IMR-90 (cell line): Measurements from ENCODE around the gene RB1. TPM values are rescaled to one million over a fixed set of nuclear protein-coding genes. Genes with fewer than 3 reads are reported as not detected.

Experiments
- ATAC-seq: fragments of 200-7000 bp; cut with Tn5 transposase; 2 replicates; pipeline ENCODE4 v1.9.1; 2020; ENCODE audit warnings: low read depth, mild to moderate bottlenecking, moderate library complexity
- BruUV-seq: library from RNA; stranded (reverse); fragments of 400-500 nt; replicated peaks from 2 replicates; lab custom pipeline; 2021; lab: Mats Ljungman, UMichigan
- CTCF ChIA-PET: fragments of 300-600 bp; formaldehyde crosslinking; extraction: SDS; loops from one replicate; lab custom pipeline; 2021; ENCODE audit warnings: antibody characterized with exemption; lab: Yijun Ruan, JAX
- POLR2A ChIA-PET: fragments of 300-600 bp; sonication (Branson Sonifier 250); formaldehyde crosslinking; loops from one replicate; lab custom pipeline; 2022; ENCODE audit warnings: antibody characterized with exemption; ENCODE audit not compliant: unreplicated experiment; lab: Charles Lee
- DNase-seq: peaks from one replicate; pipeline ENCODE4 v3.0.0; 2013
- H2AFZ ChIP-seq: replicated peaks from 2 replicates; pipeline ENCODE3; 2013; ENCODE audit warnings: low read length, mild to moderate bottlenecking; ENCODE audit not compliant: poor library complexity
- H2AK5ac ChIP-seq: 2 replicates; pipeline ENCODE4 v1.6.1; 2013; ENCODE audit warnings: low read depth, low read length, inconsistent platforms
- H2AK9ac ChIP-seq: replicated peaks from 2 replicates; pipeline ENCODE3; 2013; ENCODE audit warnings: mild to moderate bottlenecking, low read depth, low read length, moderate library complexity; ENCODE audit not compliant: poor library complexity
- H2BK120ac ChIP-seq: 2 replicates; pipeline ENCODE4 v1.6.1; 2013; ENCODE audit warnings: low read depth, low read length, inconsistent platforms
- H2BK15ac ChIP-seq: 3 replicates; pipeline ENCODE4 v1.6.1; 2013; ENCODE audit warnings: low read depth, low read length, inconsistent platforms
- H2BK20ac ChIP-seq: 2 replicates; pipeline ENCODE4 v1.6.1; 2013; ENCODE audit warnings: low read depth, mild to moderate bottlenecking, inconsistent platforms, low read length, moderate library complexity
- H2BK5ac ChIP-seq: 2 replicates; pipeline ENCODE4 v1.6.1; 2013; ENCODE audit warnings: mild to moderate bottlenecking, low read depth, low read length, inconsistent platforms; ENCODE audit not compliant: poor library complexity, severe bottlenecking
- H3K14ac ChIP-seq: replicated peaks from 2 replicates; pipeline ENCODE4 v1.6.1; 2013; ENCODE audit warnings: low read depth, low read length, inconsistent platforms
- H3K18ac ChIP-seq: 2 replicates; pipeline ENCODE4 v1.6.1; 2013; ENCODE audit warnings: low read depth, low read length, control low read depth
- H3K23ac ChIP-seq: 2 replicates; pipeline ENCODE4 v1.6.1; 2013; ENCODE audit warnings: low read depth, low read length, inconsistent platforms
- H3K27ac ChIP-seq: 2 replicates; pipeline ENCODE4 v1.5.1; 2013; ENCODE audit warnings: mild to moderate bottlenecking, control low read depth, low read length; ENCODE audit not compliant: insufficient read depth
- H3K27me3 ChIP-seq: 2 replicates; pipeline ENCODE4 v1.6.1; 2013; ENCODE audit warnings: low read length; ENCODE audit not compliant: control insufficient read depth, insufficient read depth
- H3K36me3 ChIP-seq: 2 replicates; pipeline ENCODE4 v1.6.1; 2013; ENCODE audit warnings: low read length, mixed read lengths; ENCODE audit not compliant: control insufficient read depth, insufficient read depth
- H3K4ac ChIP-seq: 2 replicates; pipeline ENCODE4 v1.6.1; 2013; ENCODE audit warnings: low read depth, low read length, inconsistent platforms
- H3K4me1 ChIP-seq: 2 replicates; pipeline ENCODE4 v1.6.1; 2013; ENCODE audit warnings: low read length, mixed read lengths; ENCODE audit not compliant: control insufficient read depth, insufficient read depth
- H3K4me2 ChIP-seq: 2 replicates; pipeline ENCODE4 v1.6.1; 2013; ENCODE audit warnings: low read depth, mild to moderate bottlenecking, control low read depth, low read length, moderate library complexity
- H3K4me3 ChIP-seq: 2 replicates; pipeline ENCODE4 v1.5.1; 2013; ENCODE audit warnings: low read depth, mild to moderate bottlenecking, control low read depth, low read length, moderate library complexity; ENCODE audit not compliant: insufficient read depth
- H3K56ac ChIP-seq: 2 replicates; pipeline ENCODE4 v1.6.1; 2013; ENCODE audit warnings: low read length, inconsistent platforms; ENCODE audit not compliant: insufficient read depth; ENCODE audit errors: extremely low read depth
- H3K79me1 ChIP-seq, 2 experiments: 2 replicates each; pipeline ENCODE4 v1.6.1; 2013; ENCODE audit warnings: low read length in 2 of 2, inconsistent platforms in 1 of 2, low read depth in 1 of 2
- H3K9ac ChIP-seq: 2 replicates; pipeline ENCODE4 v1.6.1; 2013; ENCODE audit warnings: low read depth, low read length, control low read depth
- H3K9me1 ChIP-seq: 2 replicates; pipeline ENCODE4 v1.6.1; 2013; ENCODE audit warnings: low read length, inconsistent platforms; ENCODE audit not compliant: insufficient read depth
- H3K9me3 ChIP-seq: 2 replicates; pipeline ENCODE4 v1.6.1; 2013; ENCODE audit warnings: low read length; ENCODE audit not compliant: control insufficient read depth, insufficient read depth
- H4K20me1 ChIP-seq: 2 replicates; pipeline ENCODE4 v1.6.1; 2013; ENCODE audit warnings: low read length, inconsistent platforms; ENCODE audit not compliant: insufficient read depth
- H4K5ac ChIP-seq: 2 replicates; pipeline ENCODE4 v1.6.1; 2013; ENCODE audit warnings: mild to moderate bottlenecking, low read depth, low read length, control low read depth
- H4K8ac ChIP-seq, 2 experiments: 2 replicates each; pipeline ENCODE4 v1.6.1; 2013; ENCODE audit warnings: low read depth in 2 of 2, low read length in 2 of 2, control low read depth in 1 of 2, inconsistent platforms in 1 of 2
- H4K91ac ChIP-seq: 2 replicates; pipeline ENCODE4 v1.6.1; 2013; ENCODE audit warnings: low read depth, low read length, inconsistent platforms; ENCODE audit not compliant: insufficient read depth
- BHLHE40 ChIP-seq: fragments of 150-350 bp; IDR thresholded peaks from 2 replicates; pipeline ENCODE4 v1.6.1; 2016; ENCODE audit warnings: mild to moderate bottlenecking, low read depth, low read length
- CEBPB ChIP-seq: IDR thresholded peaks from 2 replicates; pipeline ENCODE4 v1.6.1; 2012; ENCODE audit warnings: low read depth, low read length, improper control_type of control experiment
- CHD1 ChIP-seq: IDR thresholded peaks from 2 replicates; pipeline ENCODE4 v1.6.1; 2012; ENCODE audit warnings: low read depth, low read length, improper control_type of control experiment
- CTCF ChIP-seq: conservative IDR thresholded peaks from 2 replicates; pipeline ENCODE4 v1.5.1; 2012; ENCODE audit warnings: mild to moderate bottlenecking, low read depth, low read length, improper control_type of control experiment
- ELK1 ChIP-seq: fragments of 150-350 bp; IDR thresholded peaks from 2 replicates; pipeline ENCODE4 v1.6.1; 2016; ENCODE audit warnings: low read depth, mild to moderate bottlenecking, low read length, moderate library complexity, borderline replicate concordance
- FOS ChIP-seq: fragments of 150-350 bp; IDR thresholded peaks from 2 replicates; pipeline ENCODE4 v1.6.1; 2016; ENCODE audit warnings: low read depth, low read length
- MAFK ChIP-seq: IDR thresholded peaks from 2 replicates; pipeline ENCODE4 v1.6.1; 2012; ENCODE audit warnings: low read depth, low read length, improper control_type of control experiment
- MAZ ChIP-seq: IDR thresholded peaks from 2 replicates; pipeline ENCODE4 v1.6.1; 2012; ENCODE audit warnings: low read depth, mild to moderate bottlenecking, low read length, improper control_type of control experiment, moderate library complexity, borderline replicate concordance
- MXI1 ChIP-seq: IDR thresholded peaks from 2 replicates; pipeline ENCODE4 v1.6.1; 2012; ENCODE audit warnings: low read depth, mild to moderate bottlenecking, low read length, moderate library complexity, borderline replicate concordance
- NFE2L2 ChIP-seq: fragments of 150-350 bp; IDR thresholded peaks from 2 replicates; pipeline ENCODE4 v1.6.1; 2016; ENCODE audit warnings: low read depth, mild to moderate bottlenecking, low read length
- POLR2A ChIP-seq: IDR thresholded peaks from 2 replicates; pipeline ENCODE4 v1.6.1; 2012; ENCODE audit warnings: mild to moderate bottlenecking, low read depth, low read length
- RAD21 ChIP-seq: IDR thresholded peaks from 2 replicates; pipeline ENCODE4 v1.6.1; 2012; ENCODE audit warnings: low read length, improper control_type of control experiment
- RCOR1 ChIP-seq: IDR thresholded peaks from 2 replicates; pipeline ENCODE4 v1.6.1; 2012; ENCODE audit warnings: mild to moderate bottlenecking, low read length, improper control_type of control experiment; ENCODE audit not compliant: insufficient replicate concordance
- RFX5 ChIP-seq: IDR thresholded peaks from 2 replicates; pipeline ENCODE4 v1.8.0; 2012; ENCODE audit warnings: low read depth, mild to moderate bottlenecking, low read length, moderate library complexity
- USF2 ChIP-seq: fragments of 150-350 bp; IDR thresholded peaks from 2 replicates; pipeline ENCODE4 v1.6.1; 2017; ENCODE audit warnings: mild to moderate bottlenecking, antibody characterized with exemption, low read length, low read depth
- WGBS, 2 experiments: methylation state at CpG; one replicate each; pipeline versions ENCODE4 v1.1.5 to v1.1.7; 2013; ENCODE audit warnings: missing lambda C conversion rate in 2 of 2; ENCODE audit not compliant: insufficient read length in 1 of 2; ENCODE audit errors: extremely low coverage in 2 of 2; 5-methylcytosine and 5-hydroxymethylcytosine counted together
- dilution Hi-C: fragments of 300-500 bp; cut with HindIII; formaldehyde crosslinking; loops from one replicate; pipeline ENCODE4 v1.14.3; 2018; ENCODE audit warnings: low sequenced_read_pairs; ENCODE audit not compliant: unreplicated experiment
- in situ Hi-C: fragments of 300-500 bp; cut with MboI; formaldehyde crosslinking; loops from 3 replicates; pipeline ENCODE4 v1.14.3; 2019; ENCODE audit warnings: low sequenced_read_pairs, inconsistent platforms, mixed read lengths
- intact Hi-C: fragments of 100-400 bp; cut with micrococcal nuclease; formaldehyde crosslinking; loops from 2 replicates; pipeline ENCODE4 v1.10.0; 2022
- polyA plus RNA-seq, 3 experiments: library from polyadenylated mRNA; depleted of rRNA; stranded (reverse); fragments of >200 nt; gene quantifications; 2 replicates each; pipeline ENCODE4 v1.2.3, GENCODE V29; 2012; ENCODE audit warnings: low replicate concordance in 1 of 3
- total RNA-seq: library from RNA; depleted of rRNA; stranded (reverse); fragments of >200 nt; gene quantifications from 2 replicates; pipeline ENCODE4 v1.2.3, GENCODE V29; 2012

Gene RB1
- total and polyA plus RNA-seq, 2 of the 4 experiments (the other 2 are of a cell fraction) = 11.4 to 15.4 TPM

GRCh38 chr13:48485432-48485831 is 181.9 kb downstream of the RB1 start:
- Histone ChIP-seq H3K56ac (no peak overlapping the region), H3K4me3 (no peak overlapping the region), H3K27ac (no peak overlapping the region), H2AK5ac (no peak overlapping the region), H2BK20ac (no peak overlapping the region), H3K4me1 (no peaks in the 10 kb centered on the region), H4K8ac (no peak overlapping the region), H3K9me1 (no peaks in the 10 kb centered on the region), H3K9me3 (no peaks in the 10 kb centered on the region), H3K9ac (no peak overlapping the region), H3K4ac (no peak overlapping the region), H3K36me3 (no peaks in the 10 kb centered on the region), H4K91ac (no peak overlapping the region), H3K23ac (no peak overlapping the region), H4K5ac (no peak overlapping the region), H2BK5ac (no peak overlapping the region), H3K14ac (no peak overlapping the region), H2AFZ (no peak overlapping the region), H3K4me2 (no peak overlapping the region), H2BK15ac (no peak overlapping the region), H3K18ac (no peak overlapping the region), H3K79me1 (no peaks in the 10 kb centered on the region), H4K20me1 (no peaks in the 10 kb centered on the region), H2BK120ac (no peak overlapping the region), H2AK9ac (no peak overlapping the region), H3K27me3 (no peaks in the 10 kb centered on the region)
- dilution Hi-C loops = no loop called here
- ChIA-PET CTCF (no interaction called here), POLR2A (no interaction called here)
- whole genome bisulfite sequencing, 2 experiments = 100% methylated on average over 1 of the region's 3 CpGs; no CpG with 5 or more reads in 1 of the 2 experiments
- DNase-seq (no peak), ATAC-seq (no peak)
- BruUV-seq = no TSS peak
- intact Hi-C loops = no loop called here
- TF ChIP-seq CEBPB = no peak
- TF ChIP-seq BHLHE40 = no peak
- no peak for TF ChIP-seq RCOR1
- no peak for TF ChIP-seq FOS
- TF ChIP-seq CTCF = no peak
- TF ChIP-seq POLR2A = no peak
- TF ChIP-seq RAD21 = no peak
- TF ChIP-seq MAZ = no peak
- no peak for TF ChIP-seq USF2
- TF ChIP-seq CHD1 = no peak
- no peak for TF ChIP-seq MAFK
- no peak for TF ChIP-seq RFX5
- TF ChIP-seq ELK1 = no peak
- no peak for TF ChIP-seq NFE2L2
- TF ChIP-seq MXI1 = no peak
- in situ Hi-C loops = no loop called here
